ENCODE measurements around the gene TRPV2.
"Not testable (repeated sequence)": the region's sequence is repeated elsewhere in the genome, so short reads cannot be mapped to it uniquely, and the experiment has no call there.

DNA sequence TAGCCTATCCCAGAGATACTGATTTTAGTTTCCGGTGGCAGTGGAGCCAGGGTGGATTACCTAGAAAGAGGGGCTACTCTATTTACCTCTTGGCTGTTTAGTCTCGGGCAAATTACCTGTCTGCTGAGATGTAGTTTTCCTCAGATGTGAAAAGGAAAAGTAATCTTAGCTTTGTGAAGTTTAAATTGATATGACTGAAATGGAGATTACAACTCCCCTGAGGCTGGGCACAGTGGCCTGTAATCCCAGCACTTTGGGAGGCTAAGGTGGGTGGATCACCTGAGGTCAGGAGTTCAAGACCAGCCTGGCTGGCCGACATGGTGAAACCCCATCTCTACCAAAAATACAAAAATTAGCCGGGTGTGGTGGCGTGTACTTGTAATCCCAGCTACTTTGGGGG lies 25.0 kb downstream of the TRPV2 start:
- TF ChIP-seq POLR2AphosphoS5, EP300 (IDR thresholded peaks at IDR 0.05): not testable (repeated sequence)
- TF ChIP-seq, protein P1, sequence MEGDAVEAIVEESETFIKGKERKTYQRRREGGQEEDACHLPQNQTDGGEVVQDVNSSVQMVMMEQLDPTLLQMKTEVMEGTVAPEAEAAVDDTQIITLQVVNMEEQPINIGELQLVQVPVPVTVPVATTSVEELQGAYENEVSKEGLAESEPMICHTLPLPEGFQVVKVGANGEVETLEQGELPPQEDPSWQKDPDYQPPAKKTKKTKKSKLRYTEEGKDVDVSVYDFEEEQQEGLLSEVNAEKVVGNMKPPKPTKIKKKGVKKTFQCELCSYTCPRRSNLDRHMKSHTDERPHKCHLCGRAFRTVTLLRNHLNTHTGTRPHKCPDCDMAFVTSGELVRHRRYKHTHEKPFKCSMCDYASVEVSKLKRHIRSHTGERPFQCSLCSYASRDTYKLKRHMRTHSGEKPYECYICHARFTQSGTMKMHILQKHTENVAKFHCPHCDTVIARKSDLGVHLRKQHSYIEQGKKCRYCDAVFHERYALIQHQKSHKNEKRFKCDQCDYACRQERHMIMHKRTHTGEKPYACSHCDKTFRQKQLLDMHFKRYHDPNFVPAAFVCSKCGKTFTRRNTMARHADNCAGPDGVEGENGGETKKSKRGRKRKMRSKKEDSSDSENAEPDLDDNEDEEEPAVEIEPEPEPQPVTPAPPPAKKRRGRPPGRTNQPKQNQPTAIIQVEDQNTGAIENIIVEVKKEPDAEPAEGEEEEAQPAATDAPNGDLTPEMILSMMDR (IDR thresholded peaks at IDR 0.05) = not testable (repeated sequence)
